Gastrocnemius medialis (tissue), 4 donors: ENCODE measurements around the gene SALL2.

Experiments used
- CTCF ChIP-seq, 5 experiments: fragments of 450-650 bp in 3 of 5; fragments of 200-600 bp in 2 of 5; sonication (generic) in 2 of 5; IDR thresholded peaks in 4 of 5; conservative IDR thresholded peaks in 1 of 5; 1 replicate in 4 of 5; 2 replicates in 1 of 5; pipeline ENCODE4 v1.5.1; 2016 to 2019; ENCODE audit warnings: antibody characterized with exemption in 5 of 5, mild to moderate bottlenecking in 3 of 5, moderate library complexity in 3 of 5
- POLR2A ChIP-seq, 2 donors: fragments of 450-650 bp; IDR thresholded peaks; one replicate each; pipeline ENCODE4 v1.6.1; 2017; ENCODE audit warnings: antibody characterized with exemption in 2 of 2, mild to moderate bottlenecking in 2 of 2, moderate library complexity in 2 of 2

GRCh38 chr14:21525962-21526671, at the start of gene SALL2:
- TF ChIP-seq CTCF (IDR thresholded peaks at IDR 0.05 in 4 of 5, conservative IDR thresholded peaks at IDR 0.05 in 1 of 5) (no peak), POLR2A (IDR thresholded peaks at IDR 0.05) (no peak)
